HepG2 (cell line): ENCODE results near the gene APOD. TPM values are rescaled to one million over a fixed set of nuclear protein-coding genes. Genes with fewer than 3 reads are reported as not detected.

Experiments used
- CBFB ChIP-seq: sonication (generic); formaldehyde crosslinking; IDR thresholded peaks from 2 replicates; pipeline ENCODE4 v1.4.0; 2020; ENCODE audit warnings: missing genetic modification reagents
- EP300 ChIP-seq, 3 experiments: sonication (generic) in 1 of 3; formaldehyde crosslinking in 1 of 3; IDR thresholded peaks; 2 replicates each; pipeline versions ENCODE4 v1.5.1 to v1.6.1; 2011 to 2020; ENCODE audit warnings: low read depth in 2 of 3, low read length in 2 of 3, borderline replicate concordance in 1 of 3, improper control_type of control experiment in 1 of 3, mild to moderate bottlenecking in 1 of 3, missing genetic modification reagents in 1 of 3, moderate library complexity in 1 of 3
- GATAD2A ChIP-seq: IDR thresholded peaks from 2 replicates; pipeline ENCODE4 v1.6.1; 2016
- HOXA9 ChIP-seq: sonication (generic); formaldehyde crosslinking; IDR thresholded peaks from 2 replicates; pipeline ENCODE4 v1.8.1; 2022; ENCODE audit warnings: missing genetic modification reagents, mild to moderate bottlenecking, moderate library complexity, borderline replicate concordance
- TCF7L2 ChIP-seq: IDR thresholded peaks from 2 replicates; pipeline ENCODE4 v1.6.1; 2011; ENCODE audit warnings: mild to moderate bottlenecking, low read depth, low read length, moderate library complexity
- ZBTB42 ChIP-seq: sonication (generic); formaldehyde crosslinking; IDR thresholded peaks from 2 replicates; pipeline ENCODE4 v1.5.0; 2020; ENCODE audit warnings: mild to moderate bottlenecking, missing genetic modification reagents
- ZC3H4 ChIP-seq: sonication (generic); formaldehyde crosslinking; IDR thresholded peaks from 2 replicates; pipeline ENCODE4 v1.4.0; 2020; ENCODE audit warnings: missing genetic modification reagents, borderline replicate concordance
- ZNF143 ChIP-seq: sonication (generic); formaldehyde crosslinking; IDR thresholded peaks from 2 replicates; pipeline ENCODE4 v1.4.0; 2020; ENCODE audit warnings: missing genetic modification reagents
- ZNF83 ChIP-seq: sonication (generic); formaldehyde crosslinking; IDR thresholded peaks from 2 replicates; pipeline ENCODE4 v1.4.0; 2020; ENCODE audit warnings: missing genetic modification reagents, mild to moderate bottlenecking, borderline replicate concordance
- ZNF839 ChIP-seq: sonication (generic); formaldehyde crosslinking; IDR thresholded peaks from 2 replicates; pipeline ENCODE4 v1.4.0; 2020; ENCODE audit warnings: missing genetic modification reagents, mild to moderate bottlenecking, borderline replicate concordance
- polyA plus RNA-seq, 8 experiments: library from polyadenylated mRNA; depleted of rRNA in 3 of 8; stranded (reverse) in 7 of 8; unstranded in 1 of 8; fragments of >200 nt; fragmentation: Illumina TruSeq in 4 of 8; extraction: Trizol in 4 of 8; gene quantifications; 2 replicates each; pipeline versions ENCODE4 v1.2.1 to v1.2.3, GENCODE V29; 2011 to 2016; ENCODE audit warnings: low read depth in 4 of 8, missing spikeins in 1 of 8, mixed read lengths in 1 of 8; ENCODE audit not compliant: insufficient read depth in 1 of 8
- total RNA-seq, 5 experiments: library from RNA; depleted of rRNA; stranded (reverse); fragments of >200 nt; fragmentation: Illumina TruSeq; extraction: Trizol; gene quantifications; 2 replicates each; pipeline ENCODE4 v1.2.3, GENCODE V29; 2016; ENCODE audit warnings: low read depth in 1 of 5
- TF ChIP-seq, protein P1 (sequence below): IDR thresholded peaks from 2 replicates; pipeline ENCODE4 v1.6.1; 2016; ENCODE audit warnings: missing genetic modification reagents, missing compliant biosample characterization
- TF ChIP-seq, protein P2 (sequence below): sonication (generic); formaldehyde crosslinking; IDR thresholded peaks from 2 replicates; pipeline ENCODE4 v1.5.1; 2020; ENCODE audit warnings: mild to moderate bottlenecking, moderate library complexity, missing genetic modification reagents
- TF ChIP-seq, protein P3 (sequence below): sonication (generic); formaldehyde crosslinking; IDR thresholded peaks from 2 replicates; pipeline ENCODE4 v1.5.0; 2020; ENCODE audit warnings: mild to moderate bottlenecking, missing genetic modification reagents
- TF ChIP-seq, protein P4 (sequence below), 2 experiments: sonication (generic) in 1 of 2; formaldehyde crosslinking in 1 of 2; IDR thresholded peaks; 2 replicates each; pipeline versions ENCODE4 v1.6.1 to v1.9.0; 2014 to 2022; ENCODE audit warnings: antibody characterized with exemption in 1 of 2, borderline replicate concordance in 1 of 2, inconsistent platforms in 1 of 2, low read depth in 1 of 2, missing genetic modification reagents in 1 of 2

APOD gene
- total and polyA plus RNA-seq, 2 of the 13 experiments (the other 11 are each of a cell fraction or from before 2014, with no cell fraction given), result not detected

DNA sequence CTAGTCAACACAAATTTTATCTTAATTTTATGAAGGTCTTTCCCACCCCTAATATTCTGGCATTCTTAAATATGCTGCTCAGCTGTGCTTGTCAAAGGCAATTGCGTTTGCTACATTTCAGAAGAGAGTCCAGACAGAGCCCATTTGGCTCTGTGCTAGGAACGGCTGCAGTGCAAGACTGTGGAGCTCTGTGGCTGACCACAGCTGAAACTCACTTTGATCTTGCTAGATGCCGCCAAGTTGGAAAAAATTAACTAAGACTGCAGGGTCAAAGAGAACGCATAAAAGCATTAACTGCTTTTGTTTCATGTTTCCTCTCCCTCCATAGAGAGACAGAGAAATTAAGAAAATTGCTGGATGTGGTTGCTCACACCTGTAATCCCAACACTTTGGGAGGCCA lies 33.0 kb downstream of the APOD start (continued):
- TF ChIP-seq GATAD2A (CRISPR knock-in tag), result no peak
- TF ChIP-seq HOXA9, result no peak
- TF ChIP-seq, protein P1, sequence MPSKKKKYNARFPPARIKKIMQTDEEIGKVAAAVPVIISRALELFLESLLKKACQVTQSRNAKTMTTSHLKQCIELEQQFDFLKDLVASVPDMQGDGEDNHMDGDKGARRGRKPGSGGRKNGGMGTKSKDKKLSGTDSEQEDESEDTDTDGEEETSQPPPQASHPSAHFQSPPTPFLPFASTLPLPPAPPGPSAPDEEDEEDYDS (CRISPR knock-in tag), result no peak
- TF ChIP-seq, protein P2, sequence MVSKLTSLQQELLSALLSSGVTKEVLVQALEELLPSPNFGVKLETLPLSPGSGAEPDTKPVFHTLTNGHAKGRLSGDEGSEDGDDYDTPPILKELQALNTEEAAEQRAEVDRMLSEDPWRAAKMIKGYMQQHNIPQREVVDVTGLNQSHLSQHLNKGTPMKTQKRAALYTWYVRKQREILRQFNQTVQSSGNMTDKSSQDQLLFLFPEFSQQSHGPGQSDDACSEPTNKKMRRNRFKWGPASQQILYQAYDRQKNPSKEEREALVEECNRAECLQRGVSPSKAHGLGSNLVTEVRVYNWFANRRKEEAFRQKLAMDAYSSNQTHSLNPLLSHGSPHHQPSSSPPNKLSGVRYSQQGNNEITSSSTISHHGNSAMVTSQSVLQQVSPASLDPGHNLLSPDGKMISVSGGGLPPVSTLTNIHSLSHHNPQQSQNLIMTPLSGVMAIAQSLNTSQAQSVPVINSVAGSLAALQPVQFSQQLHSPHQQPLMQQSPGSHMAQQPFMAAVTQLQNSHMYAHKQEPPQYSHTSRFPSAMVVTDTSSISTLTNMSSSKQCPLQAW (CRISPR knock-in tag), result 0 out of 2 replicates have a peak, but pooled peaks have one; percentile 21
- TF ChIP-seq ZC3H4 (CRISPR knock-in tag), result no peak
- TF ChIP-seq, protein P3, sequence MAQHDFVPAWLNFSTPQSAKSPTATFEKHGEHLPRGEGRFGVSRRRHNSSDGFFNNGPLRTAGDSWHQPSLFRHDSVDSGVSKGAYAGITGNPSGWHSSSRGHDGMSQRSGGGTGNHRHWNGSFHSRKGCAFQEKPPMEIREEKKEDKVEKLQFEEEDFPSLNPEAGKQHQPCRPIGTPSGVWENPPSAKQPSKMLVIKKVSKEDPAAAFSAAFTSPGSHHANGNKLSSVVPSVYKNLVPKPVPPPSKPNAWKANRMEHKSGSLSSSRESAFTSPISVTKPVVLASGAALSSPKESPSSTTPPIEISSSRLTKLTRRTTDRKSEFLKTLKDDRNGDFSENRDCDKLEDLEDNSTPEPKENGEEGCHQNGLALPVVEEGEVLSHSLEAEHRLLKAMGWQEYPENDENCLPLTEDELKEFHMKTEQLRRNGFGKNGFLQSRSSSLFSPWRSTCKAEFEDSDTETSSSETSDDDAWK (CRISPR knock-in tag), result no peak
- TF ChIP-seq EP300 (IDR thresholded peaks at IDR 0.05; ENCODE audit: low read depth in 2 of 2, low read length in 2 of 2), result no peak
- TF ChIP-seq EP300 (CRISPR knock-in tag; IDR thresholded peaks at IDR 0.05; ENCODE audit: borderline replicate concordance), result no peak
- no peak for TF ChIP-seq CBFB (CRISPR knock-in tag)
- TF ChIP-seq ZNF143 (CRISPR knock-in tag), result no peak
- TF ChIP-seq ZNF83 (CRISPR knock-in tag), result no peak
- TF ChIP-seq ZNF839 (CRISPR knock-in tag), result no peak
- TF ChIP-seq, protein P4, sequence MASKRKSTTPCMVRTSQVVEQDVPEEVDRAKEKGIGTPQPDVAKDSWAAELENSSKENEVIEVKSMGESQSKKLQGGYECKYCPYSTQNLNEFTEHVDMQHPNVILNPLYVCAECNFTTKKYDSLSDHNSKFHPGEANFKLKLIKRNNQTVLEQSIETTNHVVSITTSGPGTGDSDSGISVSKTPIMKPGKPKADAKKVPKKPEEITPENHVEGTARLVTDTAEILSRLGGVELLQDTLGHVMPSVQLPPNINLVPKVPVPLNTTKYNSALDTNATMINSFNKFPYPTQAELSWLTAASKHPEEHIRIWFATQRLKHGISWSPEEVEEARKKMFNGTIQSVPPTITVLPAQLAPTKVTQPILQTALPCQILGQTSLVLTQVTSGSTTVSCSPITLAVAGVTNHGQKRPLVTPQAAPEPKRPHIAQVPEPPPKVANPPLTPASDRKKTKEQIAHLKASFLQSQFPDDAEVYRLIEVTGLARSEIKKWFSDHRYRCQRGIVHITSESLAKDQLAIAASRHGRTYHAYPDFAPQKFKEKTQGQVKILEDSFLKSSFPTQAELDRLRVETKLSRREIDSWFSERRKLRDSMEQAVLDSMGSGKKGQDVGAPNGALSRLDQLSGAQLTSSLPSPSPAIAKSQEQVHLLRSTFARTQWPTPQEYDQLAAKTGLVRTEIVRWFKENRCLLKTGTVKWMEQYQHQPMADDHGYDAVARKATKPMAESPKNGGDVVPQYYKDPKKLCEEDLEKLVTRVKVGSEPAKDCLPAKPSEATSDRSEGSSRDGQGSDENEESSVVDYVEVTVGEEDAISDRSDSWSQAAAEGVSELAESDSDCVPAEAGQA (IDR thresholded peaks at IDR 0.05; ENCODE audit: low read depth), result no peak
- TF ChIP-seq, protein P4 (CRISPR knock-in tag; IDR thresholded peaks at IDR 0.05; ENCODE audit: borderline replicate concordance), result no peak
- TF ChIP-seq TCF7L2, result peak; percentile 45; the same call in 1 of the 2 replicates
- TF ChIP-seq ZBTB42 (CRISPR knock-in tag), result no peak
